Choroid plexus epithelial cell (primary cell): ENCODE results near the gene MYO9B.
A peak's percentile ranks its signal among the peaks of the same experiment; 100 is the strongest.

ENCODE experiments used
- DNase-seq: peaks from one replicate; pipeline ENCODE4 v3.0.0-alpha.2; 2010; ENCODE audit warnings: low read depth
- H3K4me3 ChIP-seq: 2 replicates; pipeline ENCODE4 v1.5.1; 2011; ENCODE audit warnings: low read depth, mild to moderate bottlenecking, control low read depth, low read length, moderate library complexity
- TF ChIP-seq, protein P1 (sequence below): conservative IDR thresholded peaks from 2 replicates; pipeline ENCODE4 v1.5.1; 2011; ENCODE audit warnings: low read depth, mild to moderate bottlenecking, control low read depth, inconsistent platforms, low read length, moderate library complexity

MYO9B gene

DNA sequence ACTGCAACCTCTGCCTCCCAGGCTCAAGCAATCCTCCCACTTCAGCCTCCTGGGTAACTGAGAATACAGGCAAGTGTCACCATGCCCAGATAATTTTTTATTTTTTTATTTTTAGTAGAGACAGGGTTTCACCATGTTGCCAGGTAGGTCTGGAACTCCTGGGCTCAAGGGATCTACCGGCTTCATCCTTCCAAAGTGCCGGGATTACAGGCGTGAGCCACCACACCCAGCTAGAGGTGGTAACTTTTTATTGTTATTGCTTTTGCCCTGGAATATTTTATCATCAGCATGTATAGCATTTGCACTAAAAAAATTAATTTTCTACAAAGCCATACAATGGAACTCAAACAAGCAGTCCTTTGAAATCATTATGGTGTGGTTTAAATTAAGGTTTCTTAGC lies 14.4 kb upstream of the MYO9B start:
- DNase-seq = no peak
- no peak overlapping the region for H3K4me3 ChIP-seq
- TF ChIP-seq, protein P1, sequence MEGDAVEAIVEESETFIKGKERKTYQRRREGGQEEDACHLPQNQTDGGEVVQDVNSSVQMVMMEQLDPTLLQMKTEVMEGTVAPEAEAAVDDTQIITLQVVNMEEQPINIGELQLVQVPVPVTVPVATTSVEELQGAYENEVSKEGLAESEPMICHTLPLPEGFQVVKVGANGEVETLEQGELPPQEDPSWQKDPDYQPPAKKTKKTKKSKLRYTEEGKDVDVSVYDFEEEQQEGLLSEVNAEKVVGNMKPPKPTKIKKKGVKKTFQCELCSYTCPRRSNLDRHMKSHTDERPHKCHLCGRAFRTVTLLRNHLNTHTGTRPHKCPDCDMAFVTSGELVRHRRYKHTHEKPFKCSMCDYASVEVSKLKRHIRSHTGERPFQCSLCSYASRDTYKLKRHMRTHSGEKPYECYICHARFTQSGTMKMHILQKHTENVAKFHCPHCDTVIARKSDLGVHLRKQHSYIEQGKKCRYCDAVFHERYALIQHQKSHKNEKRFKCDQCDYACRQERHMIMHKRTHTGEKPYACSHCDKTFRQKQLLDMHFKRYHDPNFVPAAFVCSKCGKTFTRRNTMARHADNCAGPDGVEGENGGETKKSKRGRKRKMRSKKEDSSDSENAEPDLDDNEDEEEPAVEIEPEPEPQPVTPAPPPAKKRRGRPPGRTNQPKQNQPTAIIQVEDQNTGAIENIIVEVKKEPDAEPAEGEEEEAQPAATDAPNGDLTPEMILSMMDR = no peak

DNA sequence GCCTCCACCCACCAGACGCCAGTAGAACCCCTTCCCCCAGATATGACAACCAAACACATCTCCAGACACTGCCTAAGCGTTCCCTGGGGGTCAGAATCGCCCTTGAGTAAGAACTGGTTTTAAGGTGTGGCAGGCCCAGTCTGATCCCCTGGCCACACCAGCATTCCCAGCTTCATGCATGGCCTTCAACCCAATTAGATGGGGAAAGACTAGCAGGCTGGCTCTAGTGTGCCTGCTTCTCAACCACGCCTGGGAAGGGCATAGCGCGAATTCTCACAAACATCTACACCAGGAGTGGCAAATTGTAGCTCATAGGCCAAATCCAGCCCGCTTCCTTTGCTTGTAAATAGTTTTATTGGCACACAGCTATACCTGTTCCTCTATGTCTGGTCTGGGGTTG lies 13.9 kb upstream of the MYO9B start:
- H3K4me3 ChIP-seq = no peak overlapping the region
- TF ChIP-seq, protein P1 = no peak
- DNase-seq = no peak

DNA sequence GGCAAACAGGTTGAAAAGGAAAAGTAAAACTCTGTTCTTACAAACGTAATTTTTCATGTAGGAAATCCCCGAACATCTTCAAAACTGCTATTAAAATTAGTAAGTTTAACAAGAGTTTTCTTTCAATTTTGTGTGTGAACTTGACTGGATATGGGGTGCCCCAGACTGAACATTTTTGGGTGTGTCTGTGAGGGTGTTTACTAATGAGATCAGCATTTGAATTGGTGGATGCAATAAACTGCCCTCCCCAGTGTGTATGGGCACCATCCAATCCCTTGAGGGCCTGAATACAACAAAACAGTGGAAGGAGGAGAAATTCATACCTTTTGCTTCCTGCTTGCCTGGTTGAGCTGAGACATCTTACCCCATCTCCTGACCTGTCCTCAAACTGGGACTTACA lies 12.1 kb upstream of the MYO9B start:
- no peak for DNase-seq
- no peak overlapping the region for H3K4me3 ChIP-seq
- TF ChIP-seq, protein P1 = no peak

DNA sequence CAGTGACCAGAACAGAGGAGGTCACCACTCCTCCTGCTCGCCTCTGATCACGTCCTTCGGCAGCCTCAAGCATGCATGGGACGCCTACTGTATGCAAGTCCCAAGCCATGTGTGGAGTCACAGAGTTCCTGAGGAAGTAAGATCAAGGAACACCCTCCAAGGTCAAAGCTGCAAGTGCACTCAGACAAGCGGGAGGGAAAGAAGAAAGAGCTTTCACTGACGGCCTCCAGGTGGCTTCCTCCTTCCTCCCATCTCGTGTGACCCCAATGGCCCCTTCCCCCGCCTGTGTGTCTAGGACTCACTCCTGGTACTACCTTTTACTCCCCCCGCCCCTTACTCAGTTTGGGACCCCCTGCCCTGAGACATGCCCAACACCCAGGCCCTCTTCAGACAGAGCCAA lies 6.4 kb upstream of the MYO9B start:
- TF ChIP-seq, protein P1 = no peak

DNA sequence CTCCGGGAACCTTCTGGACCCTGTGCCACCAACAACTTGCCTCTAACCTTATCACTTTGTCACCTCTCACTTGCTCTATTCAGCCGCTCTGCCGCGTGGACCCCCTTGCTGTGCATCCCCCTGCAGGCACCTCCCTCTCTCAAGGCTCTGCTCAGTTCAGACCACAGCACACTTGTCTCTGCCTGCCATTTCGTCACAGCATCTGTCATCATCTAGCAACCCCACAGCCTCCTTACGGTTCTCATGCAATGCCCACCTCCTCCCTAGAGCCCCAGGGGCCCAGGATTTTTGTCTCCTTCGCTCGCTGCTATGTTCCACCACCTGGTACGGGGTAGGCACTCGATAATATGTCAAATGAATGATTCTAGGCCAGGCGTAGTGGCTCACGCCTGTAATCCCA lies 5.2 kb upstream of the MYO9B start:
- TF ChIP-seq, protein P1 = no peak
- no peak for DNase-seq
- H3K4me3 ChIP-seq = no peak overlapping the region

More for the DNA sequence above, 6.4 kb upstream of the MYO9B start:
- no peak for DNase-seq
- H3K4me3 ChIP-seq = no peak overlapping the region

DNA sequence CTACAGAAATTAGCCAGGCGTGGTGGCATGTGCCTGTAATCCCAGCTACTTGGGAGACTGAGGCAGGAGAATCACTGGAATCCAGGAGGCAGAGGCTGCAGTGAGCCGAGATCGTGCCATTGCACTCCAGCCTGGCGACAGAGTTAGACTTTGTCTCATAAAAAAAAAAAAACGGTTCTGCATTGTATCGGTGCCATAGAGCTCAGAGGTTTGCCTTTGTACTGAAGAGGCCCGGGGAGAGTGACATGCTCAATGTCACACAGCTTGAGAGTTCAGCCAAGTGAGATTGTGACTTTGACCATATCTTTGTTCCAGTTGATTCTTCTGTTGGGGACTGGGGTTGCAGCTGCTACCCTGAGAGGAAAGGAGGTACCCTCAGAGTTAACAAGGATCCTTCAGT lies 4.7 kb upstream of the MYO9B start:
- DNase-seq = no peak
- TF ChIP-seq, protein P1 = no peak
- no peak overlapping the region for H3K4me3 ChIP-seq

DNA sequence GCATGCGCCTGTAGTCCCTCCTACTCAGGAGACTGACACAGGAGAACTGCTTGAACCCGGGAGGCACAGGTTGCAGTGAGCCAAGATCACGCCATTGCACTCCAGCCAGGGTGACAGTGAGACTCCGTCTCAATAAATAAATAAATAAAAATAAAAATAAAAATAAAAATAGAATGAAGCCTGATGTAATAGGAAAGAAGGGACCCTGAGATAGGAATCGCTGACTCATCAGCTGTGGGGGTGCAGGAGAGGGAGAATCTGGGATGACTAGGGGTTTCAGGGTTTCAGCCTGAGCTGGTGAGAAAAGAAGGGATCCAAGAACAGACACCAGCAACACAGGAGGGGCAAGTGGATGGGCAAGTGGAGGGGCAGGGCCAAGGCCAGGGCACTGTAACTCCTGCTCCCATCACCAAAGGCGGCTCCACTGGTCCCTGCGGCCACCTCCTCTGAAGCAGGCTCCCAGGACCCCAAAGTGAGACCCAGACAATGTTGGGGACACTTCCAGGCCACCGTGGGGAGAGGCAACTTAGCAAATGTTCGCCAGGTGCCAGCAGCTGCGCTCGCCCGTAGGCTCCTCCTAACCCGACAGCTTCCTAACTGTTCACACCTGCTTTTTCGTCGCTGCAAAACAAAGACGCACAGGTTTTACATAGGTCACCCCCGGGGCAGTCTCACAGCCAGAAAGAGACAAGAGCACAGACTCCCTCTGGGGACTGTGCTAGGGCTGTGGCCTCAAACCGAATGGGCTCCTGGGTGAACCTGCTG lies 1.5 kb upstream of the MYO9B start:
- TF ChIP-seq, protein P1 = no peak
- no peak for DNase-seq
- peak overlapping the region; percentile 94 for H3K4me3 ChIP-seq
